GM21825 (cell line): ENCODE results near the gene UBN2.
"Not testable (repeated sequence)": the region's sequence is repeated elsewhere in the genome, so short reads cannot be mapped to it uniquely, and the experiment has no call there.

ENCODE experiments used
- ATAC-seq: cut with Tn5 transposase; IDR thresholded peaks from one replicate; pipeline ENCODE4 v1.9.1; 2021; ENCODE audit warnings: mild to moderate bottlenecking, moderate library complexity; ENCODE audit not compliant: unreplicated experiment

Gene UBN2

GRCh38 chr7:139294241-139294640 lies 63.2 kb downstream of the UBN2 start:
- no peak for ATAC-seq

GRCh38 chr7:139294951-139295575 lies 64.0 kb downstream of the UBN2 start:
- ATAC-seq, result no peak

- no peak for ATAC-seq
These were observed 66.8 kb downstream of the UBN2 start for GRCh38 chr7:139297795-139298194.

DNA sequence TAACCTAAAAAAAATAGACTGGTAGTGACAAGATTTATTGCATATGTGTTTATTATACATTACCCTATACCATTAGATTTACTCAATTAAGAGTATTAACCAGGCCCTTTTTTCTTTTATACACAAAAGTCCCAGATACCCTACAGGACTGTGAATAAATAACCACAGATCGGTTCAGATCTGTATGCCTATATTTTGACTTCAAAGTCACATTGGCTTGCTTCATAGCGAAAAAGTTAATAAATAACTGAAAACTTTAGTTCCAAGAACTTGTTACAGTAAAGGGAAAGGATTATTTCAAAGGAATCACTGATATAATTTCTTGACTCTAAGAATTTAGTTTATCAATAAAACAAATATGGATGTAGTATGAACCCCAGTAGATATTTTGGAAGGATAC lies 68.3 kb downstream of the UBN2 start:
- ATAC-seq, result no peak

DNA sequence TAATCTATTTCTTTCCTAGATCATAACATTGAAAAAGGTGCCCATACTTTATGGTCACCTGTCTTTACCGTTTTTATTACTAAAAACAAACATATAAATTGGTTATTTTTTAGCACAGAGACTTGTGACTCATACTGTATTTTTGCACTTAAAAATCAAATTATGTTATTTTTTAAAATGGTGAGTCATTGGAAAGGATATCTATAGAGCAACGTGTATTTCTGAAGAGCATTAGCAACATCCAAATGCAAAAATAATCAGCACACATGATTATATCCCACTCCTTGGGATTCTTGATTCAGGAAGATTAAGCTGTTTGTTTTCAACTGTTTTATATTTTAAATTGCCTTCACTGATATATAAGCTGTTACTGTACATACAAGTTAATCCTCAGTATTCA lies 69.4 kb downstream of the UBN2 start:
- ATAC-seq, result no peak

DNA sequence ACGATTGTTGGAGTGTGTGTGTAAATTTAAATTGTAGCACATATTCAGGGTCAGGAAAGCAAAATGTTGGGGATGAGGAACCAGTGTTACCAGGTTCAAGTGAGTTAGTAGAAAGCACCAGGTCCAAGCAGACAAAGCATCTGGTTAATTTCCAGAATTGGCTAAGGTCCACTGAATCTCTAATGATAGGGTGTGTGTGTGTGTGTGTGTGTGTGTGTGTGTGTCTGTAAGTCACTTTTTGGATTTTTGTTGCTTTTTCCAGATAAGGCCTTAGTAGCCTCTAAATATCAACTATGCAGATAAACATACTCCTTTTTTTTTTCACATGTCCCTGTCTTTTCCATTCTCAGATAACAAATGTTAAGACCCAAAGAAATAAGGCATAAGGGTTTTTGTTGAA lies 73.5 kb downstream of the UBN2 start:
- no peak for ATAC-seq

DNA sequence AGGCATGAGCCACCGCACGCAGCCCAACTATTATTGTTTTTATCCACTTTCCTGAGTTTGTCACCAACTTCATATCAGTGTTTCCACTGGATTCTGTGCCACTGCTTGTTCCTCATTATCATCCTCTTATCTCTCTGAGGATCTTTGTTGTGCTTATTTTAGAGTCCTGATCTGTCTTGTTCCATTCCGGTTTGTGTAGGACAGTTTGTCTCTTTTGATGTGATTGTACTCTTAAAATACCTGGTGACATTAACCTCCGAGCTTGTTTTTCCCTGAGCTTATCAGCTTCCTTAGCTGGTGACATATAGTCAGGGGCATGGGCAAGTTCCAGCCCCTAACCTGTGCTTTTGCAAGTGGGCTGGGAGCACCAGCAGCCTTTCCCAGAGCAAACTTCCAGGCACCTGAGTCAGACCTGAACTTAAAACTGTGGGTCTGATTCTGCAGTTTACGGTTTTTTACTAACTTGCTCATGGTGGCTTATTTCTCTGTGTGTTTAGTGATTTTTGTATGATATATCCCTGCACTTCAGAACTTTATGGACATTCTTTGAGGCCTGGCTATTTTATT lies 87.0 kb downstream of the UBN2 start:
- no peak for ATAC-seq

DNA sequence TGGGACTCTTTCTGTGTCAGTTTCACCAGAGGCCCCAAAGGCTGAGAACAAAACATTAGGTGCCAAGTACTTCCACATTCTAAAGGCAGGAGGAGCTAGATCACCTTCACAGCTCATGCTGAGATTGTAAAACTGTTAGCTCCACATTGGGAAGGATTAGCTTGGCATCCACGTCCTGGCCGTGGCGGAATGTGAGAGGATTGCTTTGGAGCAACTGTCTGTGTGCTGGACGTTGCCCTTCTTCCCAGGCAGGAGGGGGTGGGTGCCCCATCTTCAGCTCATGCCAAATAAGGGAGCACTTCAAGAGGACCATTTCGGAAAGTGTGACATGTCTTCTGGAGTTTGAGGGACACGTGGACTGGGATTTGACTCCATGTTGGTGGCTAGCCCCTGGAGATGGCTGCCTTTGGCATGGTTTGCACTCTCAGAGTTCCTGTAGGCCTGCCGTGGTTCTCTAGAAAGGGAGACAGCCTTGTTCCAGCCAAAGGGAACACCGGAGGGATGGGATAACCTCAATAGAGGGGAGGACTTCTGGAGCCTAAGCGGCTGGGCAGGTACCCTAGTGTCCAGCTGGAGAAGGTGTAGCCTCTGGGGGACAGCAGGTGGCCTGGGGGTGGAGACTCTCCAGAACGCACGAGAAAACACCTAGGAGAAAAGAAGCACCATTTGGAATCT lies 90.2 kb downstream of the UBN2 start:
- no peak for ATAC-seq

GRCh38 chr7:139324709-139325108 lies 93.7 kb downstream of the UBN2 start:
- ATAC-seq, result not testable (repeated sequence)

DNA sequence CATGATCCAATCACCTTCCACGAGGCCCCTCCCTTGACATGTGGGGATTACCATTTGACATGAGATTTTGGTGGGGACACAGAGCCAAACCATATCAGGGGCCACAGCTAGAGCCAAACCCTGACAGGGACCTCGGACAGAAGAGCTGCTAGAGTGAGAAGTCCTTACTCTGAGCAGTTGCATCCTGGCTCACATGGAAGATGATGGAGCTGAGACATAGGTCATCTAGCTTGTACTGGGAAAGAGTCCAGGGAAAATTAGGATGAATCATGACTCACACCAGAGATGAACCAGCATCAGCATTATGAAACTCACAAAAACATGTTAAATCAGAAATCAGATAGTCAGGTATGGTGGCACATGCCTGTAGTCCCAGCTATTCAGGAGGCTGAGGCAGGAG lies 97.3 kb downstream of the UBN2 start:
- no peak for ATAC-seq

DNA sequence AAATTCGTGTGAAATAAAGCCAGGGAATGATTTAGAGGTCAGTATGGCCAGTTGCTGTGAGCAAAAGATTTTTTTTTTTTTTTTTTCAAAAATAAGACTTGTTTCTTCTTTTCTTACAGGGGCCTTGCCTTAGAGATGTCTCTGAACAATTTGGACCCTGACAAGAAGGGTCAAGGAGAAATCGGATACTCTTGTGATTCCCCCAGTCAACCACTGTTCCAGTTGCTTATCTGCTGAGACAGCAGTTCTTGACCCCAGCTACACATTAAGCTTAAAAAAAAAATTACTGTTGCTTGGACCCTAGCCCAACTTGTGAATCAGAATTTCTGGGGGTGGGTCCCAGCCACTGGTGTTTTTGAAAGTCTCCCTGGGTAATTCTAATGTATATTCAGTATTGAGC lies 98.1 kb downstream of the UBN2 start:
- ATAC-seq, result no peak

DNA sequence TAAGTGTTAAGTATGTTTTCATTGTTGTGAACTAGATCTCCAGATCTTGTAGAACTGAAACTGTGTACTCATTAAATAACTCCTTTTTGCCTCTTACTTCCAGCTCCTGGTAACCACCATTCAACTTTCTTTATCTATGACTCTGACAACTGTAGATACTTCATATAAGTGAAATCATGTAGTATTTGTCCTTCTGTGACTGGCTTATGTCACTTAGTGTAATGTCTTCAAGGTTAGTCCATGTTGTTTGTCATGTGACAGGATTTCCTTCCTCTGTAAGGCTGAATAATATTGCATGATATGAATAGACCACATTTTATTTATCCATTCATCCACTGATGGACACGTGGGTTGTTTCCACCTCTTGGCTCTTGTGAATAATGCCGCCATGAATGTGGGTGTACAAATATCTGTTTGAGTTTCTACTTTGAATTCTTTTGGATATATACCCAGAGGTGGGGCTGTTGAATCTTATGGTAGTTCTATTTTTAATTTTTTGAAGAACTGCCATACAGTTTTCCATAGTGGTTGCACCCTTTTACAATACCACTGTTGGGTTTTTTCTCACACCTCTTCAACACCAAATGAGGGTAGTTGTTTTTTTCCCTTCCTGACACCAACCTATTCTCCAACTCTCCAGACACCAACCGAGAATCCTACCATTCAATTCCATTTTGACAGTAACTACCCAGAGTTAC lies 99.4 kb downstream of the UBN2 start:
- ATAC-seq, result no peak

GRCh38 chr7:139332697-139333359 lies 101.8 kb downstream of the UBN2 start:
- no peak for ATAC-seq

DNA sequence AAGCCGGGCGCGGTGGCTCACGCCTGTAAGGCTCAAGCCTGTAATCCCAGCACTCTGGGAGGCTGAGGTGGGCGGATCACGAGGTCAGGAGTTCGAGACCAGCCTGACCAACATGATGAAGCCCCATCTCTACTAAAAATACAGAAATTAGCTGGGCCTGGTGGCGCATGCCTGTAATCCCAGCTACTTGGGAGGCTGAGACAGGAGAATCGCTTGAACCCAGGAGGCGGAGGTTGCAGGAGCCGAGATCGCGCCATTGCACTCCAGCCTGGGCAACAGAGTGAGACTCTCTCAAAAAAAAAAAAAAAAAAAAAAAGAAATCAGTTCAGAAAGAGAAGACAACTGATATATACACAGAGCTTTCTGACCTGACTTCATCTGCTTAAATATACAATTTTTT lies 102.4 kb downstream of the UBN2 start:
- ATAC-seq, result not testable (repeated sequence)

DNA sequence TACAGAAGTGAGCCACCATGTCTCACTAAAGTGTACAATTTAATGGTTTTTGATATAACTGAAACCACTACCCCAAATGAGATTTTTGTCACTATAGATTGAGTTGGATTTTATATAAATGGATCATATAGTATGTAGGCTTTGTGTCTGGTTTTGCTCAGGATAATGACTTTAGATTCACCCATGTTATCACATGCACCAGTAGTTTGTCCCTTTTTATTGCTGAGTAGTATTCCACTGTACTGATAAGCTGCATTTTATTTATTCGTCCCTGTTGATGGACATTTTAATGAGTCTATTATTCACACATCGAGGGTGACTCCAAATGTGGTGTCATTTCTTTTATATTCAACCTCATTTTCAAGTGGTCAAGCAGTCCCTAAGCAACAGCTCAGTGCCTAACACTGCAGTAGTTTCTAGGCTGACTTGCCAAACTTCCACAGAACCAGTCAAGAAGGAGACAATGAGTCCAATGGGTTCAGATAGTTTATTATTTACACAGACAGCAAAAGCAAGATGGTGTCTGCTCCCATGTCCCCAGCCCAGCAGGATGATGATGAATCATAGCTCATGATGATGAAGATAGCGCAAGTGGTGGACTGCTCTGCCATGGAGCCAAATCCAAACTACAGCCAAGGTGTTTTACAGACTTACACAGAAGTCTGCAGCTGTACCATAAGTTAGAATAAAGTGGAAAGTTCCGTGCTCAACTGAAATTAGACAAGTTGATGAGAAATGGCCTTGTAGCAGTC lies 103.5 kb downstream of the UBN2 start:
- no peak for ATAC-seq

DNA sequence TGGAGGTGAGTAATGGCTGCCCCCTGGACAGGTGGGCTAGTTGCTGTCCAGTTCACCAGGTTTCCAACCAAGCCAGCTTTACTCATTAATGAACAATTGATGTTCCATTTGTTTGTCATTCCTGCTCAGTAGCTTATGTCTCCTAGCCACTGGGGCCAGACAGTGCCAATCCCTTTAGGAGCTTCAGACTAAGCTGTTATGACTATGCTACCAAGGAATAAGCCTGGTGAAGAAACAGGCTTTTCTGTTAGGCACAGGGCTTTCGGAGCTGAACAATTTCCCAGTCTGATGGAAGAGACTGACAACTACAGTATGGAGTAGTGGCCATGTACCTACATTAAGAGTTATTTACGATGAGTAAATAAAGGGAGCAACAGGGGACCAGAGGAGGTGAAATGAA lies 108.0 kb downstream of the UBN2 start:
- ATAC-seq, result no peak

DNA sequence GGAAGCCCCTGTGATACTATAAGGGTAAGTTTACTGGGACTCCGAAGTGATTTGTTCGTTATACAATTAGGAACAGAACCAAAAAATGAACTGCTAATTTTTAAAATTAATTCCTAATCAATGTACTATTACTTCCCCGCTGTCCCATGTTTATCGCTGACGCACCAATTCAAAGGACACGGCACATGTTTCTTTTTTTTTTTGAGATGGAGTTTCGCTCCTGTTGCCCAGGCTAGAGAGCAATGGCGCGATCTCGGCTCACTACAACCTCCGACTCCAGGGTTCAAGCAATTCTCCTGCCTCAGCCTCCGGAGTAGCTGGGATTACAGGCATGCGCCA lies 108.6 kb downstream of the UBN2 start:
- ATAC-seq, result no peak

DNA sequence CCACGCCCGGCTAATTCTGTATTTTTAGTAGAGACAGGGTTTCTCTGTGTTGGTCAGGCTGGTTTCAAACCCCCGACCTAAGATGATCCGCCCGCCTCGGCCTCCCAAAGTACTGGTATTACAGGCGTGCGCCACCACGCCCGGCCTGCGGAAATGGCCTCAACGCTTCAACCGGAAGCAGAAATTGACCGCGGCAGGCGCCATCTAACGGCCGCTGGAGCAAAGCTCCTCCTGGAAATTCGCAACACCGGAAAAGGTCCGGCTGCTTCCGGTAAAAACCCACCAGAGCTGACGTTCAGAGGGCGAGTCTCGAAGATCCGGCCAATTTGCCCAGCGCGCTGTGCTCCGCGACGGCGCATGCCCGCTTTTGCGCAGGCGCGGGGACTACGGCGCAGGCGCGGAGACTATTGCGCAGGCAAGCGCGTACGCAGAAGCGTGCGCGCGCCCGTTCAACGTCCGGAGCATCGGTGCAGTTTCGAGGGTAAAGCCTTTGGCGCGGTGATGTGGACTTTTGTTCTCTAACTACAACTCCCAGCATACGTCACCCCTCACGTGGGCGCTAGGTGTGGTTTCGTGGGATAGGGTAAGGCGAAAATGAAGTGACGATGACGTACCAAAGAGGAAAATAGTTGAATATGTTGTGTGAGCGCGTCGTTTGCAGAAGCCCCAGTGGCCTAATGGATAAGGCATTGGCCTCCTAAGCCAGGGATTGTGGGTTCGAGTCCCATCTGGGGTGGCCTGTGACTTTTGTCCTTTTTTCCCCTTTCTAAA lies 109.2 kb downstream of the UBN2 start:
- peak; percentile 88 for ATAC-seq

GRCh38 chr7:139340808-139341057 lies 109.7 kb downstream of the UBN2 start:
- no peak for ATAC-seq

GRCh38 chr7:139341058-139341775 lies 110.2 kb downstream of the UBN2 start, which contains the start of gene FMC1:
FMC1 (plus strand) TSS chr7:139341337; CDS start chr7:139341385, 48 bp downstream.
- peak; percentile 52 for ATAC-seq
